PC-3 (cell line): ENCODE data around the gene LAMB2. TPM values are rescaled to one million over a fixed set of nuclear protein-coding genes. Genes with fewer than 3 reads are reported as not detected.

Experiments
- ATAC-seq: fragments of 200-7000 bp; cut with Tn5 transposase; 2 replicates; pipeline ENCODE4 v1.9.1; 2020; ENCODE audit warnings: mild to moderate bottlenecking, moderate library complexity
- BruUV-seq: library from RNA; stranded (reverse); fragments of 400-500 nt; replicated peaks from 2 replicates; lab custom pipeline; 2021; lab: Mats Ljungman, UMichigan
- CTCF ChIA-PET: fragments of 300-600 bp; sonication (Branson Sonifier 250); formaldehyde crosslinking; loops from one replicate; lab custom pipeline; 2022; ENCODE audit warnings: antibody characterized with exemption; lab: Charles Lee
- POLR2A ChIA-PET: fragments of 300-600 bp; sonication (Branson Sonifier 250); formaldehyde crosslinking; loops from one replicate; lab custom pipeline; 2022; ENCODE audit warnings: antibody characterized with exemption; ENCODE audit not compliant: unreplicated experiment; lab: Charles Lee
- DNase-seq: peaks from one replicate; pipeline ENCODE4 v3.0.0-alpha.2; 2015
- H2AFZ ChIP-seq: fragments of 300-600 bp; sonication (generic); 2 replicates; pipeline ENCODE4 v1.6.0; 2016; ENCODE audit warnings: antibody characterized with exemption, low read length
- H3F3A ChIP-seq: fragments of 300-600 bp; sonication (generic); one replicate; pipeline ENCODE4 v1.6.0; 2017; ENCODE audit warnings: antibody characterized with exemption, low read length, control low read depth, mild to moderate bottlenecking; ENCODE audit not compliant: unreplicated experiment
- H3K27ac ChIP-seq: fragments of 300-600 bp; sonication (generic); 2 replicates; pipeline ENCODE4 v1.5.1; 2016; ENCODE audit warnings: mild to moderate bottlenecking, low read length
- H3K27me3 ChIP-seq: fragments of 300-600 bp; sonication (generic); 2 replicates; pipeline ENCODE4 v1.6.1; 2016; ENCODE audit warnings: low read length, mixed read lengths
- H3K36me3 ChIP-seq: fragments of 300-600 bp; sonication (generic); 2 replicates; pipeline ENCODE4 v1.6.1; 2016; ENCODE audit warnings: low read depth, mixed run types, low read length, mixed read lengths
- H3K4me1 ChIP-seq: fragments of 300-600 bp; sonication (generic); 2 replicates; pipeline ENCODE4 v1.5.1; 2016; ENCODE audit warnings: low read length; ENCODE audit not compliant: insufficient read depth
- H3K4me2 ChIP-seq: fragments of 300-600 bp; sonication (generic); 2 replicates; pipeline ENCODE4 v1.6.0; 2016; ENCODE audit warnings: low read length
- H3K4me3 ChIP-seq: fragments of 300-600 bp; sonication (generic); 2 replicates; pipeline ENCODE4 v1.5.1; 2016; ENCODE audit warnings: mild to moderate bottlenecking, low read length, mixed read lengths
- H3K79me2 ChIP-seq: fragments of 300-600 bp; sonication (generic); 2 replicates; pipeline ENCODE4 v1.6.1; 2017; ENCODE audit warnings: low read length, mixed read lengths
- H3K9ac ChIP-seq: fragments of 300-600 bp; sonication (generic); 2 replicates; pipeline ENCODE4 v1.6.0; 2016; ENCODE audit warnings: mild to moderate bottlenecking, low read length
- H3K9me2 ChIP-seq: fragments of 300-600 bp; sonication (generic); replicated peaks from 2 replicates; pipeline ENCODE4 v1.6.1; 2016; ENCODE audit warnings: mixed run types, low read length, mixed read lengths
- H3K9me3 ChIP-seq: fragments of 300-600 bp; sonication (generic); 2 replicates; pipeline ENCODE4 v1.6.1; 2016; ENCODE audit warnings: low read length, mixed read lengths
- H4K20me1 ChIP-seq: fragments of 300-600 bp; sonication (generic); 2 replicates; pipeline ENCODE4 v1.6.1; 2016; ENCODE audit warnings: low read length, mixed read lengths
- CTCF ChIP-seq: fragments of 300-600 bp; sonication (generic); conservative IDR thresholded peaks from 2 replicates; pipeline ENCODE4 v1.5.1; 2017; ENCODE audit warnings: antibody characterized with exemption, low read depth, mild to moderate bottlenecking, low read length
- EZH2 ChIP-seq: fragments of 300-600 bp; sonication (generic); IDR thresholded peaks from one replicate; pipeline ENCODE4 v1.6.1; 2017; ENCODE audit warnings: antibody characterized with exemption, mild to moderate bottlenecking, low read length; ENCODE audit not compliant: unreplicated experiment
- EZH2phosphoT487 ChIP-seq: fragments of 300-600 bp; sonication (generic); IDR thresholded peaks from 2 replicates; pipeline ENCODE4 v1.6.1; 2018; ENCODE audit warnings: mild to moderate bottlenecking, antibody characterized with exemption, low read length, borderline replicate concordance
- intact Hi-C: fragments of 100-400 bp; cut with micrococcal nuclease; formaldehyde crosslinking; loops from 2 replicates; pipeline ENCODE4 v1.9.0; 2023
- total RNA-seq: library from RNA; depleted of rRNA; stranded (reverse); fragments of >200 nt; gene quantifications from 2 replicates; pipeline ENCODE4 v1.2.3, GENCODE V29; 2014

The LAMB2 gene
- total RNA-seq, 1 experiment from 2014 or later: 240 TPM

GRCh38 chr3:49180116-49180515 lies 47.3 kb upstream of the LAMB2 start:
- no peak for DNase-seq

GRCh38 chr3:49177073-49177472 lies 44.2 kb upstream of the LAMB2 start:
- Histone ChIP-seq H3K27ac (no peak overlapping the region), H3K4me1 (peaks cover 2% of the 10 kb centered on the region; the same call in 1 of the 2 replicates), H3F3A (no peaks in the 10 kb centered on the region), H4K20me1 (no peaks in the 10 kb centered on the region), H3K4me2 (no peak overlapping the region), H3K27me3 (no peaks in the 10 kb centered on the region), H3K9me3 (no peaks in the 10 kb centered on the region), H3K36me3 (no peaks in the 10 kb centered on the region), H3K9me2 (no peaks in the 10 kb centered on the region), H2AFZ (no peak overlapping the region), H3K79me2 (no peaks in the 10 kb centered on the region), H3K9ac (no peak overlapping the region), H3K4me3 (no peak overlapping the region)
- DNase-seq (no peak), ATAC-seq (no peak)
- ChIA-PET POLR2A (no interaction called here), CTCF (no interaction called here)
- intact Hi-C loops: no loop called here
- TF ChIP-seq EZH2 (no peak), EZH2phosphoT487 (no peak), CTCF (no peak)
- BruUV-seq: no TSS peak

More at GRCh38 chr3:49180116-49180515, 47.3 kb upstream of the LAMB2 start:
- H3K4me2 ChIP-seq: no peak overlapping the region
- no peaks in the 10 kb centered on the region for H3F3A ChIP-seq
- no peak overlapping the region for H3K27ac ChIP-seq
- no peak overlapping the region for H3K9ac ChIP-seq
- no peaks in the 10 kb centered on the region for H3K4me1 ChIP-seq
- no peak for ATAC-seq
- no peaks in the 10 kb centered on the region for H3K36me3 ChIP-seq
- H3K9me3 ChIP-seq: no peaks in the 10 kb centered on the region
- H3K9me2 ChIP-seq: no peaks in the 10 kb centered on the region
- no peak overlapping the region for H3K4me3 ChIP-seq
- TF ChIP-seq CTCF (no peak), EZH2 (no peak), EZH2phosphoT487 (no peak)
- no peaks in the 10 kb centered on the region for H3K79me2 ChIP-seq
- H4K20me1 ChIP-seq: no peaks in the 10 kb centered on the region
- POLR2A ChIA-PET: no interaction called here
- CTCF ChIA-PET: no interaction called here
- H2AFZ ChIP-seq: no peak overlapping the region
- intact Hi-C loops: no loop called here
- H3K27me3 ChIP-seq: no peaks in the 10 kb centered on the region
- no TSS peak for BruUV-seq

GRCh38 chr3:49175530-49175929 lies 42.7 kb upstream of the LAMB2 start:
- Histone ChIP-seq H4K20me1 (no peaks in the 10 kb centered on the region), H2AFZ (no peak overlapping the region), H3K27me3 (no peaks in the 10 kb centered on the region), H3K79me2 (no peaks in the 10 kb centered on the region), H3K27ac (no peak overlapping the region), H3K4me3 (no peak overlapping the region), H3K4me2 (no peak overlapping the region), H3K36me3 (no peaks in the 10 kb centered on the region), H3K4me1 (peaks cover 11% of the 10 kb centered on the region; the same call in 1 of the 2 replicates), H3K9me3 (no peaks in the 10 kb centered on the region), H3K9me2 (no peaks in the 10 kb centered on the region), H3F3A (no peaks in the 10 kb centered on the region), H3K9ac (no peak overlapping the region)
- intact Hi-C loops: no loop called here
- CTCF ChIA-PET: no interaction called here
- TF ChIP-seq CTCF: no peak
- TF ChIP-seq EZH2phosphoT487: no peak
- TF ChIP-seq EZH2: no peak
- DNase-seq: no peak
- ATAC-seq: no peak
- BruUV-seq: no TSS peak
- POLR2A ChIA-PET: no interaction called here
